Skin epidermis (tissue), 12 donors: ENCODE results near the gene CBX3.
"Not testable (repeated sequence)": the region's sequence is repeated elsewhere in the genome, so short reads cannot be mapped to it uniquely, and the experiment has no call there.

Experiments used
- H3K27ac ChIP-seq, 21 experiments: fragments of 200-600 bp; sonication (generic) in 11 of 21; one replicate each; pipeline ENCODE4 v1.5.0; 2020; ENCODE audit warnings: mild to moderate bottlenecking in 3 of 21, inconsistent platforms in 2 of 21, moderate library complexity in 2 of 21
- H3K4me3 ChIP-seq, 7 experiments: fragments of 200-600 bp; sonication (generic) in 2 of 7; one replicate each; pipeline ENCODE4 v1.5.0; 2020; ENCODE audit warnings: inconsistent platforms in 2 of 7, mild to moderate bottlenecking in 2 of 7, moderate library complexity in 1 of 7

The CBX3 gene

GRCh38 chr7:26201247-26202018 lies at the start of gene CBX3:
Gene CBX3, plus strand, starts transcription at chr7:26201745. Its CDS starts 1,254 bp downstream, at chr7:26202999.
- H3K4me3 ChIP-seq = peak within 1 kb of the TSS; percentile 76 to 99 (median 97)
- peak within 1 kb of the TSS; percentile 92 to 100 (median 99) for H3K27ac ChIP-seq

- peak within 1 kb of the TSS; percentile 43 to 74 (median 64) for H3K4me3 ChIP-seq
- peak within 1 kb of the TSS; percentile 27 to 83 (median 68) for H3K27ac ChIP-seq
Measured at GRCh38 chr7:26151953-26152781, 49.4 kb upstream of the CBX3 start, which contains the start of gene NFE2L3. Gene NFE2L3, plus strand, starts transcription at chr7:26152198. Its CDS starts 301 bp downstream, at chr7:26152499.

GRCh38 chr7:26152782-26153240 lies 48.7 kb upstream of the CBX3 start:
- Histone ChIP-seq H3K4me3 (peak overlapping the region; percentile 43 to 74 (median 64)), H3K27ac (peak overlapping the region; percentile 27 to 83 (median 67))

- H3K4me3 ChIP-seq = peak overlapping the region; percentile 43 to 74 (median 64)
- peak overlapping the region in 19 of 21 experiments; percentile 27 to 83 (median 69) for H3K27ac ChIP-seq
Measured at GRCh38 chr7:26153241-26153822, 48.2 kb upstream of the CBX3 start.

GRCh38 chr7:26153823-26154783 lies 47.4 kb upstream of the CBX3 start:
- H3K4me3 ChIP-seq = peak overlapping the region in 6 of 7 experiments; percentile 43 to 74 (median 66)
- H3K27ac ChIP-seq = peak overlapping the region in 16 of 21 experiments; percentile 1 to 83 (median 72)

- H3K27ac ChIP-seq = peak overlapping the region in 14 of 21 experiments; percentile 10 to 83 (median 41)
Measured at GRCh38 chr7:26155531-26156375, 45.8 kb upstream of the CBX3 start.

GRCh38 chr7:26156451-26157420 lies 44.8 kb upstream of the CBX3 start:
- H3K4me3 ChIP-seq = peak overlapping the region in 1 of 7 experiments; percentile 12
- H3K27ac ChIP-seq = peak overlapping the region in 17 of 21 experiments; percentile 3 to 83 (median 64)

More at GRCh38 chr7:26155531-26156375, 45.8 kb upstream of the CBX3 start:
- H3K4me3 ChIP-seq = peak overlapping the region in 1 of 7 experiments; percentile 12

GRCh38 chr7:26157520-26158105 lies 43.9 kb upstream of the CBX3 start:
- H3K27ac ChIP-seq = peak overlapping the region in 4 of 21 experiments; percentile 18 to 83 (median 77)
- H3K4me3 ChIP-seq = no peak overlapping the region

- no peak overlapping the region for H3K4me3 ChIP-seq
- no peak overlapping the region for H3K27ac ChIP-seq
Measured at GRCh38 chr7:26159243-26159642, 42.3 kb upstream of the CBX3 start.

- H3K4me3 ChIP-seq = no peak overlapping the region
Measured at GRCh38 chr7:26160896-26161295, 40.6 kb upstream of the CBX3 start.

GRCh38 chr7:26162431-26162830 lies 39.1 kb upstream of the CBX3 start:
- Histone ChIP-seq H3K27ac (no peak overlapping the region), H3K4me3 (no peak overlapping the region)

More at GRCh38 chr7:26160896-26161295, 40.6 kb upstream of the CBX3 start:
- H3K27ac ChIP-seq = no peak overlapping the region

- H3K27ac ChIP-seq, H3K4me3 ChIP-seq: not testable (repeated sequence)
Measured at GRCh38 chr7:26163804-26164203, 37.7 kb upstream of the CBX3 start.

GRCh38 chr7:26165950-26166683 lies 35.4 kb upstream of the CBX3 start:
- no peak overlapping the region for H3K4me3 ChIP-seq
- H3K27ac ChIP-seq = peak overlapping the region in 8 of 21 experiments; percentile 10 to 45 (median 38)

- peak overlapping the region in 12 of 21 experiments; percentile 10 to 56 (median 36) for H3K27ac ChIP-seq
- no peak overlapping the region for H3K4me3 ChIP-seq
Measured at GRCh38 chr7:26166684-26167266, 34.8 kb upstream of the CBX3 start.
